Osteoblast (primary cell): ENCODE measurements around the gene GRIN1. TPM values are rescaled to one million over a fixed set of nuclear protein-coding genes. Genes with fewer than 3 reads are reported as not detected.

Source experiments
- DNase-seq: peaks from one replicate; pipeline ENCODE4 v3.0.0; 2011; ENCODE audit warnings: low spot score, mixed read lengths; ENCODE audit not compliant: insufficient read length; ENCODE audit errors: missing footprints
- H2AFZ ChIP-seq: 2 replicates; pipeline ENCODE4 v1.6.0; 2011; ENCODE audit warnings: mild to moderate bottlenecking, low read length
- H3K27ac ChIP-seq: 2 replicates; pipeline ENCODE4 v1.5.1; 2011; ENCODE audit warnings: mild to moderate bottlenecking, low read depth, low read length, moderate library complexity
- H3K27me3 ChIP-seq: 2 replicates; pipeline ENCODE4 v1.6.0; 2012; ENCODE audit warnings: mild to moderate bottlenecking, control low read depth, inconsistent platforms, low read length, moderate library complexity; ENCODE audit not compliant: insufficient read depth
- H3K36me3 ChIP-seq: 2 replicates; pipeline ENCODE4 v1.5.1; 2011; ENCODE audit warnings: mild to moderate bottlenecking, low read length, control low read depth, moderate library complexity; ENCODE audit not compliant: insufficient read depth
- H3K4me1 ChIP-seq: 2 replicates; pipeline ENCODE4 v1.5.1; 2011; ENCODE audit warnings: mild to moderate bottlenecking, low read length, control low read depth, moderate library complexity; ENCODE audit not compliant: insufficient read depth
- H3K4me2 ChIP-seq: 2 replicates; pipeline ENCODE4 v1.6.0; 2011; ENCODE audit warnings: mild to moderate bottlenecking, low read length; ENCODE audit not compliant: insufficient read depth
- H3K4me3 ChIP-seq: fragments of 200-600 bp; sonication (generic); 3 replicates; pipeline ENCODE4 v1.5.1; 2012; ENCODE audit warnings: mild to moderate bottlenecking, low read length, inconsistent platforms; ENCODE audit not compliant: insufficient read depth
- H3K79me2 ChIP-seq: 2 replicates; pipeline ENCODE4 v1.6.0; 2012; ENCODE audit warnings: mild to moderate bottlenecking, low read length, control low read depth, inconsistent platforms; ENCODE audit not compliant: insufficient read depth
- H3K9me3 ChIP-seq: 2 replicates; pipeline ENCODE4 v1.5.1; 2011; ENCODE audit warnings: low read depth, low read length, control low read depth
- H4K20me1 ChIP-seq: 2 replicates; pipeline ENCODE4 v1.6.0; 2012; ENCODE audit warnings: mild to moderate bottlenecking, low read length, control low read depth; ENCODE audit not compliant: insufficient read depth
- total RNA-seq: library from RNA; depleted of rRNA; stranded (reverse); fragments of >200 nt; gene quantifications from 2 replicates; pipeline ENCODE4 v1.2.3, GENCODE V29; 2012
- TF ChIP-seq, protein P1 (sequence below): IDR thresholded peaks from 2 replicates; pipeline ENCODE4 v1.5.1; 2011; ENCODE audit warnings: mild to moderate bottlenecking, low read depth, low read length, moderate library complexity; ENCODE audit errors: extremely low read depth

Gene GRIN1
- total RNA-seq = not detected in 2 replicates

DNA sequence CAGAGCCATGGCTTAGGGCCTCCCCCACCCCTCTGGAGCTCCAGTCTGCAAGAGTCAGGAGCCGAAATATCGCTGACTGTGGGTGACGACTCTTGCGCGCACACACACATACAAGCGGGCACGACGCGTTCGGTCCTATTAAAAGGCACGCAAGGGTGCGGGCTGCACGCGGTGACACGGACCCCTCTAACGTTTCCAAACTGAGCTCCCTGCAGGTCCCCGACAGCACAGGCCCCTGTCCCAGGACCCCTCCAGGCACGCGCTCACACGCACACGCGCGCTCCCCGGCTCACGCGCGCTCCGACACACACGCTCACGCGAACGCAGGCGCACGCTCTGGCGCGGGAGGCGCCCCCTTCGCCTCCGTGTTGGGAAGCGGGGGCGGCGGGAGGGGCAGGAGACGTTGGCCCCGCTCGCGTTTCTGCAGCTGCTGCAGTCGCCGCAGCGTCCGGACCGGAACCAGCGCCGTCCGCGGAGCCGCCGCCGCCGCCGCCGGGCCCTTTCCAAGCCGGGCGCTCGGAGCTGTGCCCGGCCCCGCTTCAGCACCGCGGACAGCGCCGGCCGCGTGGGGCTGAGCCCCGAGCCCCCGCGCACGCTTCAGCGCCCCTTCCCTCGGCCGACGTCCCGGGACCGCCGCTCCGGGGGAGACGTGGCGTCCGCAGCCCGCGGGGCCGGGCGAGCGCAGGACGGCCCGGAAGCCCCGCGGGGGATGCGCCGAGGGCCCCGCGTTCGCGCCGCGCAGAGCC lies at the start of gene GRIN1:
Gene GRIN1, plus strand, starts transcription at position 433 of the 746 bp plus-strand sequence. CDS start 333 bp downstream, outside the sequence.
- DNase-seq = peak; percentile 95
- H3K9me3 ChIP-seq = no peaks in the 10 kb centered on the region
- TF ChIP-seq, protein P1, sequence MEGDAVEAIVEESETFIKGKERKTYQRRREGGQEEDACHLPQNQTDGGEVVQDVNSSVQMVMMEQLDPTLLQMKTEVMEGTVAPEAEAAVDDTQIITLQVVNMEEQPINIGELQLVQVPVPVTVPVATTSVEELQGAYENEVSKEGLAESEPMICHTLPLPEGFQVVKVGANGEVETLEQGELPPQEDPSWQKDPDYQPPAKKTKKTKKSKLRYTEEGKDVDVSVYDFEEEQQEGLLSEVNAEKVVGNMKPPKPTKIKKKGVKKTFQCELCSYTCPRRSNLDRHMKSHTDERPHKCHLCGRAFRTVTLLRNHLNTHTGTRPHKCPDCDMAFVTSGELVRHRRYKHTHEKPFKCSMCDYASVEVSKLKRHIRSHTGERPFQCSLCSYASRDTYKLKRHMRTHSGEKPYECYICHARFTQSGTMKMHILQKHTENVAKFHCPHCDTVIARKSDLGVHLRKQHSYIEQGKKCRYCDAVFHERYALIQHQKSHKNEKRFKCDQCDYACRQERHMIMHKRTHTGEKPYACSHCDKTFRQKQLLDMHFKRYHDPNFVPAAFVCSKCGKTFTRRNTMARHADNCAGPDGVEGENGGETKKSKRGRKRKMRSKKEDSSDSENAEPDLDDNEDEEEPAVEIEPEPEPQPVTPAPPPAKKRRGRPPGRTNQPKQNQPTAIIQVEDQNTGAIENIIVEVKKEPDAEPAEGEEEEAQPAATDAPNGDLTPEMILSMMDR = no peak
- H3K79me2 ChIP-seq = no peaks in the 10 kb centered on the region
- H3K4me2 ChIP-seq = no peak within 1 kb of the TSS
- H3K27ac ChIP-seq = no peak within 1 kb of the TSS
- H3K4me3 ChIP-seq = no peak within 1 kb of the TSS
- no peak within 1 kb of the TSS for H2AFZ ChIP-seq
- H3K4me1 ChIP-seq = no peaks in the 10 kb centered on the region
- no peaks in the 10 kb centered on the region for H3K36me3 ChIP-seq
- no peaks in the 10 kb centered on the region for H4K20me1 ChIP-seq
- peaks cover 48% of the 10 kb centered on the region for H3K27me3 ChIP-seq

DNA sequence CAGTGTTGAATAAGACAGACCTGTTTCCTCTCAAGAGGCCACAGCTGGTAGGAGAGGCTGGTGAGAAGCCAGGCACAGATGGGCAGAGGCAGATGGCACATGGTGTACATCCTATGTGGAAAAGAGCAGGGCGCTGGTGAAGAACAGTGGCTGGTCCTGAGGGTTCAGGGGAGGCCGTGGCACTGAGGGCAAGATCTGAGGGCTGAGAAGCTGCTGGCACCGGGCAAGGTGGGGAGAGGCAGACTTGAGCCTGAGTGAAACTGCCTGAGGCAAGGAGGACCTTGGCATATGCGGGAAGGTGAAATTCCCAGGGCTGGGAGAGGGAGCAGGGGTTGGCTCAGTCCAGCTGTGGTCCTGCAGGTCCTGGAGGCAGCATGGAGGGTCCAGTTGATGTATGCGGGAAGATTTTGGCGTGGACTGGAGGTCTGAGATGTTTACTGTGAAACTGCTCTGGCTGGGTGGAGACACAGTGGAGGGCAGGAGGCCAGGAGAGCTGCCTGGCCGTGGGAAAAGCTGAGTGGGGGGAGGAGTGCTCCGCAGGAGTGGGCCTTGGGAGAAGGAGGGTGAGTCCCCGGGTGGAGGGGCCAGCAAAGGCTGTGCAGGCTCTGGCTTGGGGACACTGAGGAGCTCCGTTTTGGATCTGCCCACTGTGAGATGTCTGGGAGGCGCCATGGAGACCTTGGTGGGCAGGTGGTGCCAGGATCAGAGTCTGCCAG lies 49.6 kb upstream of the GRIN1 start:
- peaks cover 26% of the 10 kb centered on the region for H3K79me2 ChIP-seq
- H3K36me3 ChIP-seq = peaks cover 23% of the 10 kb centered on the region
- no peak overlapping the region for H2AFZ ChIP-seq
- DNase-seq = peak; percentile 21
- H3K4me2 ChIP-seq = no peak overlapping the region
- TF ChIP-seq, protein P1 = no peak
- H4K20me1 ChIP-seq = peaks cover 5% of the 10 kb centered on the region
- H3K27me3 ChIP-seq = no peaks in the 10 kb centered on the region
- no peaks in the 10 kb centered on the region for H3K9me3 ChIP-seq
- H3K27ac ChIP-seq = no peak overlapping the region
- no peak overlapping the region for H3K4me3 ChIP-seq
- H3K4me1 ChIP-seq = peaks cover 25% of the 10 kb centered on the region

DNA sequence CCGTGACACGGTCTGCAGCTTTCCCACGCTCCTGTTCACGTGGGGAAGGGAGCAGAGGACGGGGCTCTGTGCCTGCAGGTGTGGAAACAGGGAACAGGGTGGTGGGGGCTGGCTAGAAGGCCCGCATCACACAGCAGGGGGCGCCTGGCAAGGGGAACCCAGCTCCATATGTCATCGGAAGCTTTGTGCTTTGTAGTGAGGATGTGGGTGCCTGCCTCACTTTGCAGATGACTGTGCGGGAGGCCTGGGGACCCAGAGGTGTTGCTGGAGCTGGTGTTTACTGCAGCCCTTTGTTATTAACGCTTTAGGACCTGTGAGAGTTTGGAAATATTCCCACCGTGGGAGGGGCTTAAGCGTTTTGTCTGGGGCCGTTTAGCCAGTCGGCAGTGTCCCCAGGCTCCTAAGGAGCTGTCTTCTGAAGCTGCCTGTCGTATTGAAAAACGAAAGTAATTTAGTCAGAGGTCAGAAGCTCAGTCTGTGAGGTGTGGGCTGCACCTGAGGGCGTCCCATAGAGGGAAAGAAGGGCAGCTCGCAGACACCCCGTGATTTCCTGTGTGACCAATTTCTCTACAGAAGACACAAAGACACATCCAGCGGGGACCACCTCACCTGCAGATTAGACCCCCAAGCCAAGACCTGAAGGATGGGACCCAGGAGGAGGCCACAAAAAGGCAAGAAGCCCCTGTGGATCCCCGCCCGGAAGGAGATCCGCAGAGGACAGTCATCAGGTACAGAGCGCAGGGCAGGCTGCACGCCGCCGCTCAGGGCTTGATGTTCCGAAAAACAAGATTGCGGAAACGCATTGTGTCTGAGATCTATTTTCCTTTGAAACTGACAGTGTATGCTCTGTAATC lies 43.1 kb upstream of the GRIN1 start:
- H3K9me3 ChIP-seq = no peaks in the 10 kb centered on the region
- TF ChIP-seq, protein P1 = no peak
- no peaks in the 10 kb centered on the region for H3K27me3 ChIP-seq
- H3K4me3 ChIP-seq = no peak overlapping the region
- no peaks in the 10 kb centered on the region for H3K4me1 ChIP-seq
- H4K20me1 ChIP-seq = peaks cover 4% of the 10 kb centered on the region
- H3K79me2 ChIP-seq = peaks cover 2% of the 10 kb centered on the region
- no peak overlapping the region for H3K4me2 ChIP-seq
- no peak overlapping the region for H2AFZ ChIP-seq
- H3K27ac ChIP-seq = no peak overlapping the region
- H3K36me3 ChIP-seq = peaks cover 43% of the 10 kb centered on the region
- peak; percentile 47 for DNase-seq
